Fibroblast of pulmonary artery (primary cell): ENCODE data around the gene MYH14.
"Not testable (repeated sequence)": the region's sequence is repeated elsewhere in the genome, so short reads cannot be mapped to it uniquely, and the experiment has no call there.

ENCODE experiments used
- DNase-seq: peaks from one replicate; pipeline ENCODE4 v3.0.0-alpha.2; 2010; ENCODE audit warnings: low read depth
- H3K4me3 ChIP-seq: replicated peaks from 2 replicates; pipeline ENCODE4 v1.5.1; 2011; ENCODE audit warnings: low read depth, mild to moderate bottlenecking, control low read depth, low read length, moderate library complexity
- CTCF ChIP-seq: IDR thresholded peaks from 2 replicates; pipeline ENCODE4 v1.5.1; 2011; ENCODE audit warnings: mild to moderate bottlenecking, control low read depth, low read length, inconsistent platforms; ENCODE audit errors: missing control alignments

MYH14 gene

GRCh38 chr19:50231821-50232220, 28.4 kb downstream of the MYH14 start:
- TF ChIP-seq CTCF: no peak
- no peak overlapping the region for H3K4me3 ChIP-seq
- no peak for DNase-seq

- DNase-seq: no peak
- no peak overlapping the region for H3K4me3 ChIP-seq
- TF ChIP-seq CTCF: no peak
These were observed 29.2 kb downstream of the MYH14 start for GRCh38 chr19:50232600-50232999.

- H3K4me3 ChIP-seq: no peak overlapping the region
- no peak for TF ChIP-seq CTCF
- no peak for DNase-seq
These were observed 30.0 kb downstream of the MYH14 start for GRCh38 chr19:50233308-50233910.

GRCh38 chr19:50237493-50237892, 34.1 kb downstream of the MYH14 start:
- not testable (repeated sequence) for DNase-seq

GRCh38 chr19:50238043-50238442, 34.6 kb downstream of the MYH14 start:
- H3K4me3 ChIP-seq: no peak overlapping the region
- TF ChIP-seq CTCF: no peak
- DNase-seq: no peak

More at GRCh38 chr19:50237493-50237892, 34.1 kb downstream of the MYH14 start:
- H3K4me3 ChIP-seq: not testable (repeated sequence)

- DNase-seq: no peak
- no peak for TF ChIP-seq CTCF
- H3K4me3 ChIP-seq: no peak overlapping the region
These were observed 36.6 kb downstream of the MYH14 start for GRCh38 chr19:50239921-50240590.

- TF ChIP-seq CTCF: no peak
- no peak overlapping the region for H3K4me3 ChIP-seq
- DNase-seq: no peak
These were observed 39.2 kb downstream of the MYH14 start for GRCh38 chr19:50242581-50242980.
